Measurements from ENCODE around the gene PTPRD. TPM values are rescaled to one million over a fixed set of nuclear protein-coding genes. Genes with fewer than 3 reads are reported as not detected.

PTPRD gene
- total and polyA plus RNA-seq, 4 donors, result 97.4 to 229 (median 161) TPM

DNA sequence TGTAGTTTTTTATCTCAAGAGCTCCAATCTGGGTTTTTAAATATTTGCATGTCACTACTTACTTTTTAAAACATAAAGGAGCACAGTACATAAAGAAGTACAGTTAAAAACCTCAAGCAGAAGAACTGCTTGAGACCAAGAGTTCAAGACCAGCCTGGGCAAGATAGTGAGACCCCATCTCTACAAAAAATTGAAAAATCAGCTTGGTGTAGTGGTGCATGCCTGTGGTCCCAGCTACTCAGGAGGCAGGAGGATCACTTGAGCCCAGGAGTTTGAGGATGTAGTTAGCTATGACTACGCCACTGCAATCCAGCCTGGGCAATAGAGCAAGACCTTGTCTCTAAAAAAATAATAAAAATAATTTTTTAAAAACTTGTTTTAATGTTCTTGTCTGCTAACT lies 1840.5 kb downstream of the PTPRD start:
- no peaks in the 10 kb centered on the region for H3K36me3 ChIP-seq (ENCODE audit: control insufficient read depth, insufficient read depth, low read length)
- peaks cover 2% of the 10 kb centered on the region for H3K4me1 ChIP-seq (ENCODE audit: control insufficient read depth, insufficient read depth, low read length)
- H3K9me3 ChIP-seq (ENCODE audit: control insufficient read depth, insufficient read depth, low read length), result no peaks in the 10 kb centered on the region
- H3K27ac ChIP-seq (ENCODE audit: low read depth, low read length), result no peak overlapping the region
- no peak overlapping the region for H3K4me3 ChIP-seq (ENCODE audit: low read depth, low read length)
- no peaks in the 10 kb centered on the region for H3K27me3 ChIP-seq (ENCODE audit: control insufficient read depth, insufficient read depth, low read length)
- no CpG with 5 or more reads among the region's 1 CpG for WGBS (ENCODE audit: insufficient coverage)
- no peak for DNase-seq (ENCODE audit: low read depth in 4 of 6, low spot score in 6 of 6)

DNA sequence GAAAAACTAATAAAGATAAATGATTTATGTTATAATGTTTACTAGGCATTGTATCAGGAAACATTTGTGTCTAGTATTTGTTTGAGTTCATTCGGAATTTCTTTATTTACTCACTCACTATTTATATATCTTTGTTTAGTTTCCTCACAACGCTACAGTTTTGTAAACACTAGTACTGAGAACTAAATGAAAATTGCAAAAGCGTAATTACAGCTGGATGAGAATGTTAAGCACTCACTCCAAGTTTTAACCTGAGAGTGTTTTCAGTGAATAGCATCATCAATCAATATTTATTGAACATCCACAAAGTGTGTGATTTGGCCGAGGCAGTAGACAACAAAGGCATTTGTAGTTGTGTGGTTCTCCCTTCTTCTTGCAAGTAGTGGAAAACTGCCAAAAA lies 1843.6 kb downstream of the PTPRD start:
- WGBS (ENCODE audit: insufficient coverage), result no CpG with 5 or more reads among the region's 4 CpGs
- Histone ChIP-seq H3K36me3 (ENCODE audit: control insufficient read depth, insufficient read depth, low read length) (no peaks in the 10 kb centered on the region), H3K9me3 (ENCODE audit: control insufficient read depth, insufficient read depth, low read length) (no peaks in the 10 kb centered on the region), H3K27ac (ENCODE audit: low read depth, low read length) (no peak overlapping the region), H3K4me1 (ENCODE audit: control insufficient read depth, insufficient read depth, low read length) (peaks cover 2% of the 10 kb centered on the region), H3K4me3 (ENCODE audit: low read depth, low read length) (no peak overlapping the region), H3K27me3 (ENCODE audit: control insufficient read depth, insufficient read depth, low read length) (no peaks in the 10 kb centered on the region)
- DNase-seq (ENCODE audit: low read depth in 4 of 6, low spot score in 6 of 6), result peak in 1 of 6 donors; percentile 81

DNA sequence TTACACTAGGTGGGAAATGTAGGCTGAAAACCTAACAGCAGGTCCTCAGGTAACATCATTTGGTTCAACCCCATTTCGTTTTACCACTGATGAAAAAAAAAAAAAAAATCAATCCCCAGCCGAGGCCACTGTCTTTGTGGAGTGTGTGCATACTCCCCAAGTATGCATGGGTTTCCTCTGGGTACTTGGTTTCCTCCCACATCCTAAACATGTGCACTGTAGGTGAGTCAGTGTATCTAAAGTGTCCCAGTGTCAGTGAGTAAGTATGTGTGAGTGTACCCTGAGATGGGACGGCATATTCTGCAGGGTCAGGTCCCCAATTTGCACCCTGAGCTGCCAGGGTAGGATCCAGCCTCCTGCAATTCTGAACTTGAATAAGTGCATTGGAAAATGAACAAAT lies 1846.7 kb downstream of the PTPRD start:
- Histone ChIP-seq H3K9me3 (ENCODE audit: control insufficient read depth, insufficient read depth, low read length) (no peaks in the 10 kb centered on the region), H3K36me3 (ENCODE audit: control insufficient read depth, insufficient read depth, low read length) (no peaks in the 10 kb centered on the region), H3K27me3 (ENCODE audit: control insufficient read depth, insufficient read depth, low read length) (no peaks in the 10 kb centered on the region), H3K4me3 (ENCODE audit: low read depth, low read length) (no peak overlapping the region), H3K27ac (ENCODE audit: low read depth, low read length) (no peak overlapping the region), H3K4me1 (ENCODE audit: control insufficient read depth, insufficient read depth, low read length) (peaks cover 2% of the 10 kb centered on the region)
- no peak for DNase-seq (ENCODE audit: low read depth in 4 of 6, low spot score in 6 of 6)
- 100% methylated on average over 1 of the region's 3 CpGs for WGBS (ENCODE audit: insufficient coverage)

DNA sequence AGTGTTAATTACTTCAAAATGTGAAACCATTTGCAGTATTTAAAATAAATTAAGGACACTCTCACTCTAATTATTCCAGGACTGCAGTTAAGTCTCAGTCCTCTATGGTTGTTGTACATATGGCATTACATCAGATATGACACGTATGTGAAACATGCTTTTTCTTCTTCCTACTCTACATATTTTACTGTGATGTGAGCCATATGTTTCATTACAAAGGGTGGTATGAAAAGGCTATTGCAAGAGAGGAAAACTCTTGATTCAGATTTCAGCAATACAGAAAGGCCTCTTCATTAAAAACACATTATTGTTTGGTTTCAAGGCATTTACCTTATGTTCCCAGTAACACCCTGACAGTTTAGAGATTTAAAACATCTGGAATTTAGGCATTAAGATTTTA lies 1848.8 kb downstream of the PTPRD start:
- whole genome bisulfite sequencing (ENCODE audit: insufficient coverage), result no CpG with 5 or more reads among the region's 1 CpG
- Histone ChIP-seq H3K27me3 (ENCODE audit: control insufficient read depth, insufficient read depth, low read length) (no peaks in the 10 kb centered on the region), H3K27ac (ENCODE audit: low read depth, low read length) (no peak overlapping the region), H3K4me1 (ENCODE audit: control insufficient read depth, insufficient read depth, low read length) (no peaks in the 10 kb centered on the region), H3K4me3 (ENCODE audit: low read depth, low read length) (no peak overlapping the region), H3K9me3 (ENCODE audit: control insufficient read depth, insufficient read depth, low read length) (no peaks in the 10 kb centered on the region), H3K36me3 (ENCODE audit: control insufficient read depth, insufficient read depth, low read length) (no peaks in the 10 kb centered on the region)
- DNase-seq (ENCODE audit: low read depth in 4 of 6, low spot score in 6 of 6), result peak in 2 of 6 donors; percentile 38 to 56

DNA sequence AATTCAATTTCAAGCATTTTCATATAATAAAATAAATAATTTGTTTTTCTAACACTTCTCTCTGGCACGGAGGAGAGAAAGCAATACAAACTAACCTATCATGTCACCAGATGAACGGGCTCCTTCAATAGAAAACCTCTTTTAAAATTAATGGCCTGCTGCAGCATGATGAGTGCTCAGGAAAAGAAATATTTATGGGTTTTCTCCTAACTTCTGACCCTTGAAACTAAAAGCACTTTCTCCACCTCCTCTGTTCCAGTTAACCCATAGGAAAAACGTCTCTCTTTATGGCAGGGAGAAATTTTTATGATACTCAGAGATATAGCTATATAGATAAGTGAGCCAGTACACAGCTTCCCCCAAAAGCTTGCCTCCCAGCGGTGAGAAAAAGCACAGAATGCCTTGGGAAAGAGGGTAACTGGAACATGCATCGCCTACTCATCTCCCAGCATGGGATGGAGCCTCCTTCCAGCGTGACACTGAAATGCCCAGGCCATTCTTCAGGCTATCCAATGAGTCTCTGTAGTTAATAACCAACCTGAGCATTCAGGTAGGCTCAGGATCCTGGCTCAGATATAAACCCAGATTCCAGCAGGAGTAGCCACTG lies 1850.2 kb downstream of the PTPRD start:
- Histone ChIP-seq H3K9me3 (ENCODE audit: control insufficient read depth, insufficient read depth, low read length) (no peaks in the 10 kb centered on the region), H3K27me3 (ENCODE audit: control insufficient read depth, insufficient read depth, low read length) (no peaks in the 10 kb centered on the region), H3K4me3 (ENCODE audit: low read depth, low read length) (no peak overlapping the region), H3K4me1 (ENCODE audit: control insufficient read depth, insufficient read depth, low read length) (peaks cover 2% of the 10 kb centered on the region), H3K36me3 (ENCODE audit: control insufficient read depth, insufficient read depth, low read length) (no peaks in the 10 kb centered on the region), H3K27ac (ENCODE audit: low read depth, low read length) (no peak overlapping the region)
- DNase-seq (ENCODE audit: low read depth in 4 of 6, low spot score in 6 of 6), result no peak
- WGBS (ENCODE audit: insufficient coverage), result 71% methylated on average over 2 of the region's 6 CpGs

DNA sequence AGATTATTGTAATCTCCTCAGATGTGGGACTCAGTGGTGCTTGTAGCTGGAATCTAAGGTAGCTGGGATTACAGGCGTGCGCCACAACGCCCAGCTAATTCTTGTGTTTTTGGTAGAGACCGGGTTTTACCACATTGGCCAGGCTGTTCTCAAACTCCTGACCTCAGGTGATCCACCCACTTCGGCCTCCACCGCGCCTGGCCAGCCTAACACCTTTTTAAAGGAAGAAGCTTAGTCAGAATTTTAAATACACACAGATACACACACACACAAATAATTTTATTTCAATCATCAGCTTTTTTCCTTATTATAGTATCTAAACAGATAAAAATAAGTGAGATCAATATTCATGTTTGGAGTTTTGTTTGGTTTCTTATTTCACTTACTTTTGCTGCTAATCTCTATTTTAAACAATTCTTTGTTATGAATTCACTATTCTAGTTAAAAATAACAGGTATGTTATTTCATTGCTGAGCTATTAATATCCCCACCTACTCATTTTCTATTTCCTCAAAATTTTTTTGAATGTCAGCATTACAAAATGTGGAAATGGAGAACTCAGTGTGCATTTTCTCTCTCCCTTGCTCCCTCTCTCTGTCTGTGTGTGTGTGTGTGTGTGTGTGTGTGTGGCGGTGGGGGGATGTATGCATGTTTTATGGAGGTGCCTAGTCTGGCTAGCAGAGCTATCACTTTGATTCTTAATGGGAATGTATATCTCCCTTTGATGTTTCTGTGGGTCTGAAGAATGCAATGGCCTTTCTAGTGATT lies 1852.6 kb downstream of the PTPRD start:
- DNase-seq (ENCODE audit: low read depth in 4 of 6, low spot score in 6 of 6), result no peak
- WGBS (ENCODE audit: insufficient coverage), result 91% methylated on average over 4 of the region's 8 CpGs
- H3K4me3 ChIP-seq (ENCODE audit: low read depth, low read length), result no peak overlapping the region
- no peaks in the 10 kb centered on the region for H3K36me3 ChIP-seq (ENCODE audit: control insufficient read depth, insufficient read depth, low read length)
- H3K4me1 ChIP-seq (ENCODE audit: control insufficient read depth, insufficient read depth, low read length), result peaks cover 2% of the 10 kb centered on the region
- no peaks in the 10 kb centered on the region for H3K9me3 ChIP-seq (ENCODE audit: control insufficient read depth, insufficient read depth, low read length)
- no peak overlapping the region for H3K27ac ChIP-seq (ENCODE audit: low read depth, low read length)
- H3K27me3 ChIP-seq (ENCODE audit: control insufficient read depth, insufficient read depth, low read length), result no peaks in the 10 kb centered on the region

DNA sequence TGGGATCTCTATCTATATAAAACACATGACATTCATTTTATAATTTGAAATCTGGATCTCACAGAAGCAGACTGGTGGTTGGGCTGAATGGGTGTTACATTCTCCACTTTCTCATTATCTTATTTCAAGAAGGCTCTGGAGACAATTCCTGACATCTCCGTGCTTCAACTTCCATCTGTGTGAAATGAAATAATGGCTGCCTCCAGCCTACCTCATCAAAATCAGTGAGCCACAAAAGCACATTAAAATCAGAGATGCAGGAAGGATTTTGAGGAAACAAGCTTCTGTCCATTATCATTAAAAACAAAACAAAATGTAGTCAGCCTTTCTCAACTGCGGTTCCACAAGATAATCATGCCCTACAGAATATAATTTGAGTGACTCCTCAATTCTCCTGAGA lies 1854.9 kb downstream of the PTPRD start:
- H3K9me3 ChIP-seq (ENCODE audit: control insufficient read depth, insufficient read depth, low read length), result no peaks in the 10 kb centered on the region
- no peak overlapping the region for H3K4me3 ChIP-seq (ENCODE audit: low read depth, low read length)
- DNase-seq (ENCODE audit: low read depth in 4 of 6, low spot score in 6 of 6), result peak in 1 of 6 donors; percentile 85
- H3K36me3 ChIP-seq (ENCODE audit: control insufficient read depth, insufficient read depth, low read length), result no peaks in the 10 kb centered on the region
- no peak overlapping the region for H3K27ac ChIP-seq (ENCODE audit: low read depth, low read length)
- H3K27me3 ChIP-seq (ENCODE audit: control insufficient read depth, insufficient read depth, low read length), result no peaks in the 10 kb centered on the region
- peaks cover 2% of the 10 kb centered on the region for H3K4me1 ChIP-seq (ENCODE audit: control insufficient read depth, insufficient read depth, low read length)
- WGBS (ENCODE audit: insufficient coverage), result no CpG with 5 or more reads among the region's 2 CpGs

DNA sequence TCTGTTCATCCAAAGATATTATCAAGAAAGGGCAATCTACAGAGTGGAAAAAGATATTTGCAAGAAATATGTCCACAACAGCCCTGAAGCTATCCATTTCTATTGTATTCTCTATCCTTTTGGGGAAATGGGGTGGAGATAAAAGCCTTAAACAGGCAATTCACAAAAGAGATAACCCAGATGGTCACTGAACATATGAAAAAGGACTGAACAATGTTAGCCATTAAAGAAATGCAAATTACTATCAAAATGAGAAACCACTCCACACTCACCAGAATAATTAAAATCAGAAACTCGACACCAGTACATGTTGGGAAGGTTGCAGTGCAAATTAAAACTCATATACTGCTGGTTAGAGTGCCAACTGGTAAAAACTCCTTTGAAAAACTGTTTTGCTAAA lies 1858.1 kb downstream of the PTPRD start:
- WGBS (ENCODE audit: insufficient coverage), result no CpG with 5 or more reads among the region's 1 CpG
- Histone ChIP-seq H3K36me3 (ENCODE audit: control insufficient read depth, insufficient read depth, low read length) (no peaks in the 10 kb centered on the region), H3K4me1 (ENCODE audit: control insufficient read depth, insufficient read depth, low read length) (peaks cover 11% of the 10 kb centered on the region), H3K9me3 (ENCODE audit: control insufficient read depth, insufficient read depth, low read length) (peaks cover 2% of the 10 kb centered on the region), H3K27me3 (ENCODE audit: control insufficient read depth, insufficient read depth, low read length) (no peaks in the 10 kb centered on the region), H3K4me3 (ENCODE audit: low read depth, low read length) (no peak overlapping the region), H3K27ac (ENCODE audit: low read depth, low read length) (no peak overlapping the region)
- DNase-seq (ENCODE audit: low read depth in 4 of 6, low spot score in 6 of 6), result no peak

DNA sequence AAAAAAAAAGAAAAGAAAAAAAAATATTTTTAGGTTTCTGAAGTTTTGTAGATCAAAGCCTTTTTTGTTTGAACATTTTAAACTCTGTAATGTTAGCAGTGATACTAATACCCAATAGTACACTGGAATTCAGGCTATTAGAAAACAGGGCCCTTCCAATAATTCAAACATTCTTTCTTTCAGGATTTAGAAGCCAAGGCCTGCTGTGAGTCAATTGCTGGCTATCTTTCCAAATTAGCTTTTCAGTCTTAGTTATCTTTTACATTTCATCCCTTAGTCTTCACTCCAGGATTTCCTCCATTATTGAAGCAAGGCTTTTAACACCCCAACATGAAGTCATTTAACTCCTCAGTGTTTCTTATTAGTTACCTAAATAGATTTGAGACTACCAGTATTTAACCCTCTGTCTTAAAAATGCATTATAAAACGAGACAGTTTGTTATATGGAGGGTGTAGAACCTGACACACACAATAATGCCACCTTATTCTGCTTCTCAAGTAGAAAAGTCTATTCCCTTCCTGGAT lies 1861.3 kb downstream of the PTPRD start:
- no peaks in the 10 kb centered on the region for H3K36me3 ChIP-seq (ENCODE audit: control insufficient read depth, insufficient read depth, low read length)
- peaks cover 2% of the 10 kb centered on the region for H3K9me3 ChIP-seq (ENCODE audit: control insufficient read depth, insufficient read depth, low read length)
- no peaks in the 10 kb centered on the region for H3K27me3 ChIP-seq (ENCODE audit: control insufficient read depth, insufficient read depth, low read length)
- no peak overlapping the region for H3K4me3 ChIP-seq (ENCODE audit: low read depth, low read length)
- no CpG with 5 or more reads among the region's 1 CpG for WGBS (ENCODE audit: insufficient coverage)
- peak overlapping the region; percentile 88 for H3K27ac ChIP-seq (ENCODE audit: low read depth, low read length)
- no peak for DNase-seq (ENCODE audit: low read depth in 4 of 6, low spot score in 6 of 6)
- H3K4me1 ChIP-seq (ENCODE audit: control insufficient read depth, insufficient read depth, low read length), result peaks cover 11% of the 10 kb centered on the region

DNA sequence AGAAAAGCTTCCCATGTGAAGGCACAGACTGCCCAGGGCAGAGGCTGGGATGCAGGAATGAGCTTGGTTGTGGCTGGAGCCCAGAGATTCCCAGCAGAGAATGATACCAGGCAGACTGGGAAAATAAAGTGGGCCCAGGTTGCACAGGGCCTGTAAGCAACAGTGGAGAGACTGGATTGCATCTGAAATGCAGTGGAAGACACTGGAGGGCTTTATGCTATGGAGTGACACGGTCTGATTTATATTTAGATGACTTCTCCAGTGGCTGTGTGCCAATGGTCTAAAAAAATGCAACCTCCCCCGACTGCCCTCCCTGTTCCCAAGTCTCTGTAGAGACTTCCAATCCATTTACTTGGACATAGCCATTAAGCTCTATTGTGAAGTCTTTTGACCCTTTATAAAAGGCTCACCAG lies 1862.2 kb downstream of the PTPRD start:
- peak overlapping the region; percentile 88 for H3K27ac ChIP-seq (ENCODE audit: low read depth, low read length)
- WGBS (ENCODE audit: insufficient coverage), result 19% methylated on average over 2 of the region's 2 CpGs

More for the DNA sequence above, 1862.2 kb downstream of the PTPRD start:
- H3K9me3 ChIP-seq (ENCODE audit: control insufficient read depth, insufficient read depth, low read length), result peaks cover 2% of the 10 kb centered on the region
- no peaks in the 10 kb centered on the region for H3K36me3 ChIP-seq (ENCODE audit: control insufficient read depth, insufficient read depth, low read length)
- no peaks in the 10 kb centered on the region for H3K27me3 ChIP-seq (ENCODE audit: control insufficient read depth, insufficient read depth, low read length)
- DNase-seq (ENCODE audit: low read depth in 4 of 6, low spot score in 6 of 6), result peak in 5 of 6 donors; percentile 57 to 92 (median 73)
- peaks cover 11% of the 10 kb centered on the region for H3K4me1 ChIP-seq (ENCODE audit: control insufficient read depth, insufficient read depth, low read length)
- H3K4me3 ChIP-seq (ENCODE audit: low read depth, low read length), result no peak overlapping the region

Data from spinal cord (tissue), 10 donors.